Right lobe of liver (tissue), 4 donors: ENCODE results near the gene TAF4B.

Experiments
- CTCF ChIP-seq, 4 donors: fragments of 200-600 bp in 3 of 4; fragments of 450-650 bp in 1 of 4; IDR thresholded peaks; one replicate each; pipeline versions ENCODE4 v1.5.1 to v1.8.0; 2016 to 2022; ENCODE audit warnings: antibody characterized with exemption in 4 of 4, mild to moderate bottlenecking in 2 of 4
- POLR2A ChIP-seq: fragments of 450-650 bp; IDR thresholded peaks from one replicate; pipeline ENCODE4 v1.6.1; 2017; ENCODE audit warnings: antibody characterized with exemption, mild to moderate bottlenecking
- donor health status: DM: no; HTN: no; CAD: no.
- donor health status: DM: no; HTN: no; CAD: no.
- donor health status: DM: no; HTN: yes; CAD: no.

GRCh38 chr18:26440644-26441043, 214.4 kb downstream of the TAF4B start:
- TF ChIP-seq CTCF (IDR thresholded peaks at IDR 0.05) (no peak), POLR2A (no peak)
